Activated naive CD8-positive, alpha-beta T cell treated with anti-CD3 and anti-CD28 coated beads, Interleukin-2, amount 10 ng/mL, durations not matched to agents 7 days and 5 days (primary cell): ENCODE data around the gene ELP1. TPM values are rescaled to one million over a fixed set of nuclear protein-coding genes. Genes with fewer than 3 reads are reported as not detected.
"Not testable (repeated sequence)": the region's sequence is repeated elsewhere in the genome, so short reads cannot be mapped to it uniquely, and the experiment has no call there.

ENCODE experiments used
- ATAC-seq: fragments of 150-1000 bp; cut with Tn5 transposase; one replicate; pipeline ENCODE4 v1.10.0; 2021; ENCODE audit warnings: low read depth, moderate library complexity
- POLR2A ChIA-PET: fragments of 350-600 bp; sonication (Branson Sonifier 250); formaldehyde crosslinking; loops from one replicate; lab custom pipeline; 2021; ENCODE audit warnings: antibody characterized with exemption; lab: Charles Lee
- DNase-seq: peaks from one replicate; pipeline ENCODE4 v3.0.0; 2021
- H3K27ac Mint-ChIP-seq: one replicate; pipeline ENCODE4 v1.8.0; 2022; ENCODE audit warnings: mild to moderate bottlenecking, mixed read lengths
- H3K27me3 Mint-ChIP-seq: one replicate; pipeline ENCODE4 v1.8.0; 2022; ENCODE audit warnings: mild to moderate bottlenecking, moderate library complexity, mixed read lengths
- H3K36me3 Mint-ChIP-seq: one replicate; pipeline ENCODE4 v1.8.0; 2021; ENCODE audit warnings: mild to moderate bottlenecking, mixed read lengths
- H3K4me1 Mint-ChIP-seq: one replicate; pipeline ENCODE4 v1.8.0; 2021; ENCODE audit warnings: mixed read lengths
- H3K4me3 Mint-ChIP-seq: one replicate; pipeline ENCODE4 v1.8.0; 2022; ENCODE audit warnings: mild to moderate bottlenecking, moderate library complexity, mixed read lengths
- H3K9me3 Mint-ChIP-seq: one replicate; pipeline ENCODE4 v1.8.0; 2021; ENCODE audit warnings: mixed read lengths
- total RNA-seq, 2 experiments: library from RNA; stranded (reverse); gene quantifications; one replicate each; pipeline ENCODE4 v1.2.3, GENCODE V29; 2021

The ELP1 gene
- total RNA-seq, 2 experiments from 2014 or later = 23.5 to 25.7 TPM

DNA sequence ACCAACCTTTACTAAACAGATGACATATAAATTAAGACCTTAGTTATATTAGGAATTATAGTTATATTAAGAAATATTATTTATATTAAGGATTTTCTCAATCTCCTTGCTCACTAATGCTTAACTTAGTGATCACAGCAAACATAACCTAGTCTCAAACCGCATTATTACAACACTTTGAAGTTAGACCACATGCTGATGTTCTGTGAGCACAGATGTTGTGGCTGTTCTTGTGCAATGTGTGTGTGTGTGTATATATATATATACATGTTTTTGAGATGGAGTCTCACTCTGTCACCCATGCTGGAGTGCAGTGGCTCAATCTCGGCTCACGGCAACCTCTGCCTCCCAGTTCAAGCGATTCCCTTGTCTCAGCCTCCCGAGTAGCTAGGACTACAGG, 20.5 kb downstream of the ELP1 start:
- Mint-ChIP-seq H3K9me3 (no peaks in the 10 kb centered on the region), H3K27ac (no peak overlapping the region), H3K4me3 (no peak overlapping the region), H3K27me3 (no peaks in the 10 kb centered on the region), H3K4me1 (peaks cover 10% of the 10 kb centered on the region), H3K36me3 (peaks cover 19% of the 10 kb centered on the region)
- DNase-seq (no peak), ATAC-seq (no peak)
- POLR2A ChIA-PET = no interaction called here

- H3K27ac Mint-ChIP-seq = peak overlapping the region; percentile 66
- H3K4me3 Mint-ChIP-seq = no peak overlapping the region
- H3K36me3 Mint-ChIP-seq = peaks cover 23% of the 10 kb centered on the region
- DNase-seq = no peak
- no peaks in the 10 kb centered on the region for H3K27me3 Mint-ChIP-seq
- POLR2A ChIA-PET = interaction anchor here (0.6 kb wide), 1 partner anchor 11 kb away, joined by 3 read pairs; no protein-coding TSS in a partner anchor
- H3K4me1 Mint-ChIP-seq = peaks cover 10% of the 10 kb centered on the region
- H3K9me3 Mint-ChIP-seq = no peaks in the 10 kb centered on the region
- peak; percentile 81 for ATAC-seq
Observed at GRCh38 chr9:108911820-108912219, 22.1 kb downstream of the ELP1 start.

- Mint-ChIP-seq H3K27me3 (no peaks in the 10 kb centered on the region), H3K4me1 (peaks cover 10% of the 10 kb centered on the region), H3K4me3 (no peak overlapping the region), H3K9me3 (no peaks in the 10 kb centered on the region), H3K36me3 (peaks cover 25% of the 10 kb centered on the region), H3K27ac (no peak overlapping the region)
- no peak for DNase-seq
- no peak for ATAC-seq
- POLR2A ChIA-PET = no interaction called here
Observed at GRCh38 chr9:108910914-108911313, 23.0 kb downstream of the ELP1 start.

GRCh38 chr9:108910402-108910801, 23.5 kb downstream of the ELP1 start:
- ATAC-seq (no peak), DNase-seq (no peak)
- no peak overlapping the region for H3K4me3 Mint-ChIP-seq
- no peaks in the 10 kb centered on the region for H3K9me3 Mint-ChIP-seq
- H3K27me3 Mint-ChIP-seq = no peaks in the 10 kb centered on the region
- peaks cover 23% of the 10 kb centered on the region for H3K36me3 Mint-ChIP-seq
- H3K4me1 Mint-ChIP-seq = peaks cover 10% of the 10 kb centered on the region
- POLR2A ChIA-PET = no interaction called here
- no peak overlapping the region for H3K27ac Mint-ChIP-seq

DNA sequence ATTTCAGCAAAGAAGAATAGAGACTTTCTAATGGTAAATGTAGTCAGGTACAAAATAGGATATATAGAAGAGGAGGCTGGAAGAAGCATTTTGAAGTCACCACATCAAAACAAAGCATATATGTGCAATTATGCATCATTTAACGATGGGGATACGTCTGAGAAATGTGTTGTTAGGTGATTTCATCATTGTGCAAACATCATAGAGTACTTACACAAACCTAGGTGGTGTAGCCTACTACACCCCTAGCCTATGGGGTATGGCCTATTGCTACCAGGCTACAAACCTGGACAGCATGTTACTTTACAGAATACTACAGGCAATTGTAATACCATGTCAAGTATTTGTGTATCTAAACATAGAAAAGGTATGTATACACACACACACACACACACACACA, 28.4 kb downstream of the ELP1 start:
- no peaks in the 10 kb centered on the region for H3K9me3 Mint-ChIP-seq
- no peaks in the 10 kb centered on the region for H3K4me1 Mint-ChIP-seq
- no peak overlapping the region for H3K27ac Mint-ChIP-seq
- H3K4me3 Mint-ChIP-seq = no peak overlapping the region
- ATAC-seq (no peak), DNase-seq (no peak)
- POLR2A ChIA-PET = no interaction called here
- H3K36me3 Mint-ChIP-seq = peaks cover 22% of the 10 kb centered on the region
- no peaks in the 10 kb centered on the region for H3K27me3 Mint-ChIP-seq

DNA sequence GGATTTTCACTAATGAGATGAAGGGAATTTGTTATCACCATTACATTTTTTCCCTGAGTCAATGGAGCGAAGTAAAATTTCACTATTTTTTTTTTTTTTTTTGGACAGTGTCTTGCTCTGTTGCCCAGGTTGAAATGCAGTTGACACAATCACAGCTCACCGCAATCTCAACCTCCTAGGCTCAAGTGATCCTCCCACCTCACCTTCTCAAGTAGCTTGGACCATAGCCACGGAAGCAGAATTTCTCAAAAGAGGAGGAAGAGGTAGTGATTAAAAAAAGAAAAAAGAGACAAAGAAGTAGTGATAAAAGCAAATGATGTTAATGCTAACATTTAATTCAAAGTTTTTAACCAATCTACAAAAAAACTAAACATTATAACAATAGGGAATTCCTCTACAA, 29.8 kb downstream of the ELP1 start:
- POLR2A ChIA-PET = no interaction called here
- peaks cover 22% of the 10 kb centered on the region for H3K36me3 Mint-ChIP-seq
- H3K27ac Mint-ChIP-seq = no peak overlapping the region

DNA sequence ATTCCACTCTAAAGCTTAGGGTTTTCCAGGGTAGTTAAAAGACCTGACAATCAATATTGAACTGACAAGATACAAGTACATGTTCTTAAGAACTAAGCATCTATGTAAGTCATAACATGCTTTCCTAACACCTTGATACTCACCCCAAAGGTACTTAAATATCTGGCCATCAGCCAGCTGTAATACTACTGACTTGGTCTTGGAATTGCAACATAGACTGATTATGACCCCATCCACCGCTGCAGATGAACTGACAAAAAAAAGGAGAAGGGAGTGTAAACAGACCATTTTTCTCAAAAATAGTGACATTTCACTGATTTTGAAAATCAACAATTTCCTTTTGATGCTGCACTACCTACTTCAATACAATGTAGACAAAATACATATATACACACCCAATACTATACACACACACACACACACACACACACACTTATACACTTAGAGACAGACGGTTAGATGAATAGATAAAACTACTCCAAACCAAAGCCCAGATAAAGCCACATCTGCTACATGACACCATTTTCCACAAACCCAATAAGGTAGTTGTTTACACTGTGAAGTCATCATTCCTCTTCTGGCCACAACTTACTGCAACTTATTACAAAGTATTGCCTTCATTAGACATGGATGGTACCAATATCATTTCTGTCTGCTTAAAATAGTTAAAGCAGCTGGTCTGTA, 30.4 kb downstream of the ELP1 start:
- no peak for DNase-seq
- H3K27ac Mint-ChIP-seq = no peak overlapping the region
- POLR2A ChIA-PET = no interaction called here
- H3K4me1 Mint-ChIP-seq = no peaks in the 10 kb centered on the region
- H3K36me3 Mint-ChIP-seq = peaks cover 22% of the 10 kb centered on the region
- no peak for ATAC-seq
- H3K4me3 Mint-ChIP-seq = no peak overlapping the region
- H3K9me3 Mint-ChIP-seq = no peaks in the 10 kb centered on the region
- no peaks in the 10 kb centered on the region for H3K27me3 Mint-ChIP-seq

More for the DNA sequence above, 29.8 kb downstream of the ELP1 start:
- Mint-ChIP-seq H3K9me3 (no peaks in the 10 kb centered on the region), H3K27me3 (no peaks in the 10 kb centered on the region), H3K4me3 (no peak overlapping the region), H3K4me1 (no peaks in the 10 kb centered on the region)
- no peak for ATAC-seq
- no peak for DNase-seq

GRCh38 chr9:108900176-108900575, 33.7 kb downstream of the ELP1 start:
- Mint-ChIP-seq H3K4me1 (no peaks in the 10 kb centered on the region), H3K9me3 (no peaks in the 10 kb centered on the region), H3K4me3 (no peak overlapping the region), H3K27ac (no peak overlapping the region), H3K27me3 (no peaks in the 10 kb centered on the region), H3K36me3 (peaks cover 24% of the 10 kb centered on the region)
- ATAC-seq (no peak), DNase-seq (no peak)
- POLR2A ChIA-PET = no interaction called here

GRCh38 chr9:108899023-108899695, 34.8 kb downstream of the ELP1 start:
- H3K4me3 Mint-ChIP-seq, H3K9me3 Mint-ChIP-seq, ATAC-seq, H3K27me3 Mint-ChIP-seq, H3K4me1 Mint-ChIP-seq, DNase-seq, H3K27ac Mint-ChIP-seq, POLR2A ChIA-PET: not testable (repeated sequence)
- peaks cover 24% of the 10 kb centered on the region for H3K36me3 Mint-ChIP-seq

GRCh38 chr9:108897324-108898096, 36.4 kb downstream of the ELP1 start:
- Mint-ChIP-seq H3K27ac (no peak overlapping the region), H3K27me3 (no peaks in the 10 kb centered on the region), H3K9me3 (no peaks in the 10 kb centered on the region), H3K4me1 (no peaks in the 10 kb centered on the region), H3K36me3 (peaks cover 20% of the 10 kb centered on the region), H3K4me3 (no peak overlapping the region)
- no peak for DNase-seq
- ATAC-seq = no peak
- POLR2A ChIA-PET = no interaction called here

GRCh38 chr9:108894225-108894997, 39.5 kb downstream of the ELP1 start:
- no peaks in the 10 kb centered on the region for H3K4me1 Mint-ChIP-seq
- peaks cover 28% of the 10 kb centered on the region for H3K36me3 Mint-ChIP-seq
- ATAC-seq (no peak), DNase-seq (no peak)
- H3K4me3 Mint-ChIP-seq = no peak overlapping the region
- H3K27me3 Mint-ChIP-seq = no peaks in the 10 kb centered on the region
- no peaks in the 10 kb centered on the region for H3K9me3 Mint-ChIP-seq
- no peak overlapping the region for H3K27ac Mint-ChIP-seq
- POLR2A ChIA-PET = no interaction called here

DNA sequence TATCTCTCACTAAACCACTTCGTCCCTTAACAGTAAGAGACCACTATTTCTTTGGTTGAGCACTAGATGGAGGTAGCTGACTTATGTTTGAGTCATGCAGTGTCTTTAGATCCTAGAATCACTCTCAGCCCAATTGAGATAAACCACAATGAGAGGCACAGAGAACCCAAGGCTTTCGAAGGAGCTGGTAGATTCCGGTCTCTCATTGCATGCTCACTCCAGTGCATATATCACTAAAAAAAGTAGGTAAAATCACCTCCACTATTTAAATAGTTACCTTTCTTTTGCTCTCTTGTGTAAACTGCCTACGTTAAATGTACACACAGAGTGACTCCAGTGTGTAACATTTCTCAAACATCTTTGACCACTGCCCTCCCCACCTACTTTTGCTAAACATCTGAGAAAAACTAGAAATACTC, 44.3 kb downstream of the ELP1 start:
- ATAC-seq = no peak

More for the DNA sequence above, 44.3 kb downstream of the ELP1 start:
- Mint-ChIP-seq H3K9me3 (peaks cover 2% of the 10 kb centered on the region), H3K36me3 (peaks cover 31% of the 10 kb centered on the region), H3K4me1 (peaks cover 7% of the 10 kb centered on the region), H3K27ac (no peak overlapping the region), H3K27me3 (no peaks in the 10 kb centered on the region), H3K4me3 (no peak overlapping the region)
- POLR2A ChIA-PET = no interaction called here
- DNase-seq = no peak
